ENCODE measurements around the gene PROK1. TPM values are rescaled to one million over a fixed set of nuclear protein-coding genes. Genes with fewer than 3 reads are reported as not detected.

Gene PROK1
- total RNA-seq, 3 donors from 2014 or later: not detected

DNA sequence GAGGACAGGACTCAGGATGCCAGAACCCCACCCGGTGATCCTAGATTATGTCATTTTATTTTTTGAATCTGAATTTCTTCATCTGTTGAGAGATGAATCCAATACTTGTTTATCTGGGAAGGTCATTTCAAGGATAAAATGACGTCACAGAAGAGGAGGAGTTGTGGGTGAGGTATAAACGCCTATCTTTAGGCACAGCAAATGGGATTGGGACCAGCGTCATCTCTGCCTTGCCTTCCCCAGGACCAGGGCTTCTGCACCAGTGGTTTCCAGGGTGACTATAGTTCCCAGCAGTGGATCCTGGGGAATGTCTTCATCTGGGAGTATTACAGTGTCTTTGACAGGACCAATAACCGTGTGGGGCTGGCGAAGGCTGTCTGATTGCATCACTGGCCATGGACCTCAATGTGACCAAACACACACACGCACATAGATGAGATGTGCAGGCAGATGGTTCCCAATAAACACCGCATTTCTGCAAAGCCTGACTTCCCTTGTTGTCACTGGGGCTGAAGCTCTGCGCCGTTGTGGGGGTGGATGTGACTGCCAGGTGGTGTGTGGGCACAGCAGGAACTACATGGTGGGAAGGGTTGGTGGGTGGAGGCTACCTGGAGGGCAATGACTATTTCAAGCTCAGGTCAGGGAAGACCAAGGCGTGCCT lies 40.0 kb downstream of the PROK1 start:
- Histone ChIP-seq H3K4me3 (no peak overlapping the region), H3K9me3 (no peaks in the 10 kb centered on the region), H3K4me1 (ENCODE audit: low read depth) (no peaks in the 10 kb centered on the region), H3K36me3 (ENCODE audit: low read depth) (no peaks in the 10 kb centered on the region)
- TF ChIP-seq, protein P1, sequence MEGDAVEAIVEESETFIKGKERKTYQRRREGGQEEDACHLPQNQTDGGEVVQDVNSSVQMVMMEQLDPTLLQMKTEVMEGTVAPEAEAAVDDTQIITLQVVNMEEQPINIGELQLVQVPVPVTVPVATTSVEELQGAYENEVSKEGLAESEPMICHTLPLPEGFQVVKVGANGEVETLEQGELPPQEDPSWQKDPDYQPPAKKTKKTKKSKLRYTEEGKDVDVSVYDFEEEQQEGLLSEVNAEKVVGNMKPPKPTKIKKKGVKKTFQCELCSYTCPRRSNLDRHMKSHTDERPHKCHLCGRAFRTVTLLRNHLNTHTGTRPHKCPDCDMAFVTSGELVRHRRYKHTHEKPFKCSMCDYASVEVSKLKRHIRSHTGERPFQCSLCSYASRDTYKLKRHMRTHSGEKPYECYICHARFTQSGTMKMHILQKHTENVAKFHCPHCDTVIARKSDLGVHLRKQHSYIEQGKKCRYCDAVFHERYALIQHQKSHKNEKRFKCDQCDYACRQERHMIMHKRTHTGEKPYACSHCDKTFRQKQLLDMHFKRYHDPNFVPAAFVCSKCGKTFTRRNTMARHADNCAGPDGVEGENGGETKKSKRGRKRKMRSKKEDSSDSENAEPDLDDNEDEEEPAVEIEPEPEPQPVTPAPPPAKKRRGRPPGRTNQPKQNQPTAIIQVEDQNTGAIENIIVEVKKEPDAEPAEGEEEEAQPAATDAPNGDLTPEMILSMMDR (IDR thresholded peaks at IDR 0.05): no peak
- no peak for ATAC-seq
- DNase-seq: no peak
- intact Hi-C loops (cut with DNase I, micrococcal nuclease): no loop called here

GRCh38 chr1:110492573-110492972 lies 41.6 kb downstream of the PROK1 start:
- TF ChIP-seq, protein P1 (IDR thresholded peaks at IDR 0.05): no peak
- Histone ChIP-seq H3K36me3 (ENCODE audit: low read depth) (no peaks in the 10 kb centered on the region), H3K4me3 (no peak overlapping the region), H3K4me1 (ENCODE audit: low read depth) (no peaks in the 10 kb centered on the region), H3K9me3 (no peaks in the 10 kb centered on the region)
- DNase-seq: no peak
- intact Hi-C loops (cut with DNase I, micrococcal nuclease): no loop called here
- no peak for ATAC-seq

GRCh38 chr1:110493059-110493699 lies 42.2 kb downstream of the PROK1 start:
- intact Hi-C loops (cut with DNase I, micrococcal nuclease): no loop called here
- TF ChIP-seq, protein P1 (IDR thresholded peaks at IDR 0.05): no peak
- ATAC-seq (no peak), DNase-seq (no peak)
- H3K9me3 ChIP-seq: no peaks in the 10 kb centered on the region
- no peaks in the 10 kb centered on the region for H3K4me1 ChIP-seq (ENCODE audit: low read depth)
- H3K36me3 ChIP-seq (ENCODE audit: low read depth): no peaks in the 10 kb centered on the region
- no peak overlapping the region for H3K4me3 ChIP-seq

DNA sequence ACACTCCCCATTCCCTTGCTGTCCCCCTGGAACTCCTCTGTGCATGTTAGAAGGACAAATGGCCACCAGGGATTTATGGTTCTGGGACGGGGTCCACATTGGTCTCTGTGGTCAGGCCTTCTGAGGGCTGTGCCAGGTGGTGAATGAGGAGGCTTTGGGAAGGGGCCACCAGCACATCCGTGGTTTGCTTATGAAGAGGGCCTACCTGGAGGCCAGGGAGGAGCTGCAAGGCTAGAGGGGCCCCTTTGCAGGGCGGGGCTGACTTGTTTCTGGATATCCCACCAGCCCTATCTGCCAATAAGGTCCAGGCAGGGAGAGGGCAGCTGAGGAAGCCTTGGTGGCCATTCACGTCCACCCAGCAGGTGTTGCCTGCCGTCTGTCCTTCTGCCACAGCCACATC lies 43.1 kb downstream of the PROK1 start:
- no peak for ATAC-seq
- TF ChIP-seq, protein P1 (IDR thresholded peaks at IDR 0.05): no peak
- no peak for DNase-seq
- no peaks in the 10 kb centered on the region for H3K4me1 ChIP-seq (ENCODE audit: low read depth)
- intact Hi-C loops (cut with DNase I, micrococcal nuclease): no loop called here
- no peaks in the 10 kb centered on the region for H3K9me3 ChIP-seq
- H3K36me3 ChIP-seq (ENCODE audit: low read depth): no peaks in the 10 kb centered on the region
- no peak overlapping the region for H3K4me3 ChIP-seq

GRCh38 chr1:110494522-110495406 lies 43.8 kb downstream of the PROK1 start:
- TF ChIP-seq, protein P1 (IDR thresholded peaks at IDR 0.05): no peak
- Histone ChIP-seq H3K36me3 (ENCODE audit: low read depth) (no peaks in the 10 kb centered on the region), H3K9me3 (no peaks in the 10 kb centered on the region), H3K4me3 (no peak overlapping the region), H3K4me1 (ENCODE audit: low read depth) (no peaks in the 10 kb centered on the region)
- ATAC-seq: no peak
- DNase-seq: no peak
- intact Hi-C loops (cut with DNase I, micrococcal nuclease): no loop called here
